LHCN-M2 (cell line): ENCODE data around the gene FAM83F. TPM values are rescaled to one million over a fixed set of nuclear protein-coding genes. Genes with fewer than 3 reads are reported as not detected.
"Not testable (repeated sequence)": the region's sequence is repeated elsewhere in the genome, so short reads cannot be mapped to it uniquely, and the experiment has no call there.

Experiments used
- DNase-seq: peaks from one replicate; pipeline ENCODE4 v3.0.0-alpha.2; 2012; ENCODE audit warnings: low read depth
- total RNA-seq: library from RNA; depleted of rRNA; stranded (reverse); fragments of >200 nt; gene quantifications from 2 replicates; pipeline ENCODE4 v1.2.3, GENCODE V29; 2014

The FAM83F gene
- total RNA-seq, 1 experiment from 2014 or later, result not detected

DNA sequence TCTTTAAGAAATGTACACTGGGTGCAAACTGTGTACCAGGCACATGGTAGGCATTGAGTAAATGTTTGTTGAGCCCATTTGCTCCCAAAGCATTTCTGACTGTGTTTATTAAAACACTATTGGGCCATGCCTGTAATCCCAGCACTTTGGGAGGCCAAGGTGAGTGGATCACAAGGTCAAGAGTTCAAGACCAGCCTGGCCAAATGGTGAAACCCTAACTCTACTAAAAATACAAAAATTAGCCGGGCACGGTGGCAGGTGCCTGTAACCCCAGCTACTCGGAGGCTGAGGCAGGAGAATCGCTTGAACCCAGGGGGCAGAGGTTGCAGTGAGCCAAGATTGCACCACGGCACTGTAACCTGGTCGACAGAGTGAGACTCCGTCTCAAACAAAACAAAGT is 1.9 kb upstream of the FAM83F start:
- not testable (repeated sequence) for DNase-seq

GRCh38 chr22:39994041-39994565 is 651 bp upstream of the FAM83F start:
- no peak for DNase-seq

DNA sequence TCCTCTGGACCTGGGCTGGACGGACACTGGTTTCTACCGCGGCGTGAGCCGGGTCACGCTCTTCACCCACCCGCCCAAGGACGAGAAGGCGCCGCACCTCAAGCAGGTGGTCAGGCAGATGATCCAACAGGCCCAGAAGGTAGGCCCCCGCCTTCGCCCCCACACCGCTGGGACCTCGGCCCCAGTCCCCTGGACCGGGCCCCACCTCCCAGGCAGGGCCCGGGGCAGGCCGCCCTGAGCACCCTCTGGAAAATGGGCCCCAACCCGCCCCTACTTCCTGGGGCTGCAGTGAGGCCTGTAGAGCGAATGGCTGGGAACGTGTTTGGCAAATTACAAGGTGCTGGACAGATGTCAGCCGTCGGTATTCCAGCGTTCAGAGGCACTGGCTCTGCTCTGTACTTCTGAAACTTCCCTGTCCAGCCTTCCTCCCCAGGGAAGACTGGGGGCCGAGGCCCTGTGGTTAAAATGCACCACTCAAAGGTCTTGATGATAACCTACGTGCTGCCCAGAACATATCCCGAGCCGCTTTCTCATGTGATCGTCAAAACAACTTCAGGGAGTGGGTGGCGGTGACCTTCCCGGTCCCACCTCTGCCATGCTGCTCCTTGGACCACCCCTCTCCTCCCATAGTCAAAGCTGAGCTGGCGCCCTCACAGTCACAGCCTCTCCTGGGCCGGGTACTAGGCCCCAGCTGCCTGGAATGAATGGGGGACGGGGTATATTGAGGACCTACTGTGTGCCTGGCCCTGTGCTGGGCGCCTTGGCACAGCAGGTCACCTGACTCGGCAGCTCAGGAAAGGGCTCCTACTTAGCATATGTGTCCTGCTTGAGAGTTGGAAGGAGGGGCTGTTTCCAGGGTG is 869 bp downstream of the FAM83F start:
- DNase-seq, result no peak

DNA sequence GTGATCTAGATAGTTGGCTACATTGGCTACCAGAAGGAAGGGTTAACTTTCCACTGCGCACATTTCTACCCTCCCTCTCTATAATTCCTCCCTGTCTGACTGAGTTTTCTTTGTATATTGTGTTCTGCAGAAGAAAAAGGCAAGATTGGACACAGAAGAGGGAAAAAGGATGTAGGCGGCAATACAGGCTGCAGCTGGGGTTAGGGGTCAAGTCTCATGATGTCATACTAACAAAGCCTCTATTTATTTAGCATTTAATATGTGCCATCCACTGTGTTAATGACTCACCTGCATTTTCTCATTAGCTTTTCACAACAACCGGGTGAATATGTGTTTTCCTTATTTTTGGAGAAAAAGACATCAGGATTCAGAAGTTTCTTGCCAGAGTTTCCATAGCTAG is 2.0 kb downstream of the FAM83F start:
- DNase-seq, result no peak

- DNase-seq, result no peak
Observed at GRCh38 chr22:39997421-39997820, 2.7 kb downstream of the FAM83F start.

DNA sequence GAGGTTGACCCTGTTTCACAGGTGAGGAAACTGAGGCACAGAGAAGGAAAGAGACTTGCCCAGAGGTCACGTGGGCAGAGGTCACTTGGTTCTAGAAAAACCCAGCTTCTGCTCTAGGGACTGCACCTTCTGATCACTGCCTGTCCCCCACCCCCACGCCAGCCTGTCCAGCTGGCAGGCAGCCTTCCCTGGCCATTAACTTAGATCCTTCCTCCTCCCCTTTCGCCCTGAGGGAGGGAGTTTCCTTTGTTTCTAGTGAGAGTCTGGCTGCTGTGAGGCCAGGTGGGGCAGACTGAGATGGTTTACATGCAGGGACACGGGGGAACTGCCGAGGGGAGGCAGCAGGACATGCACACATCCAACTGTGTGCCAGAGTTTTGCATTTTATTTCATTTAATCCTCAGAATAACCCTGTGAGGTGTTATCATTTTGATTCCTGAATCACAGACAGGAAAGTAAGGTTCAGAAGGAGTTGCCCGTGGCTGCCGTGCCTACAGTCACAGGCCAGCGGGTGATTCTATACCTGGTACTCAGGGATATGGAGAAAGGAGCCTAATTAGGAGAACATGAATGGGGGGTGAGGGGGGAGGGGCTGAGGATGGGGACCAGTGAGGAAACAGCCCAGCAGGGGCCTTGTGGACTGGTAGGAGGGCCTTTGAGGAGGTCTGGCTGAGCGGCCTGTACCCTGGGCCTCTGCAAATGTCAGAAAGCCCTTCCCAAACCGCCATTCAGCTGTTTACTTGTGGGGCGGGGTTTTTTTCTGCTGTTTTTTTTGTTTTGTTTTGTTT is 3.4 kb downstream of the FAM83F start:
- no peak for DNase-seq

GRCh38 chr22:39999144-39999757 is 4.5 kb downstream of the FAM83F start:
- no peak for DNase-seq

DNA sequence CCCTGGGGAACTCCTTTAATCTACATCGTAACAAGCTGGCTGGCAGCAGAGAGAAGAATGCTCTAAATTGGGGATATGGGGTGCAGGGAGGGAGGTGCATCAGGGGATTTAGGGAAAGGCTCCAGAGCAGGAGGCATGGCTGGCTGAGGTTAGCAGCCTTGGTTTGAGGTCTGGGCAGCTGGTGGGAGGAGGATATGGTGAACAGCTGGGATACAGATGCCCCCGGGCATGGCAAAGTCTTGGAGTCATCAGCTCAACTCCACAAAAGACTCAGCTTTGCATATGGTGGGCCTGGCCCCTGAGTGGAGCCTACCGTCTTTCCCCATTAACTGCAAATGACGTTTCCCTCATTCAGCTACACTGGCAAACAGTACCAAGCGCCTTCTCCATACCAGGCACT is 5.4 kb downstream of the FAM83F start:
- no peak for DNase-seq

DNA sequence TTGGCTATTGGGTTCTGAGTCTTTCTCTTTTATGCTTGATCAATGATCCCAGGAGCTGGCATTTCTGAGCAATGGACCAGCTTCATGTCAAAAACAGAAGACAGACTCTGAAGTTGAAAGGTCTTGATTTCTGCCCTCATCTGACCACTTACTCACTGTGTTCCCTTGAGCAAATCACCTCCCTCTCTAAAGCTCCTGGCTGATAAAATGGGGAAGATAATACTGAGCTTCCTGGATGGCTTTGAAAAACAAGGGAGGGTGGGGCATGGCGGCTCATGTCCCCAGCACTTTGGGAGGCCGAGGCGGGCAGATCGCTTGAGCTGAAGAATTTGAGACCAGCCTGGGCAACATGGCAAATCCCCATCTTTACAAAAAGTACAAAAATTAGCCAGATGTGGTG is 6.4 kb downstream of the FAM83F start:
- no peak for DNase-seq

- DNase-seq, result no peak
Observed at GRCh38 chr22:40001800-40002577, 7.2 kb downstream of the FAM83F start.

DNA sequence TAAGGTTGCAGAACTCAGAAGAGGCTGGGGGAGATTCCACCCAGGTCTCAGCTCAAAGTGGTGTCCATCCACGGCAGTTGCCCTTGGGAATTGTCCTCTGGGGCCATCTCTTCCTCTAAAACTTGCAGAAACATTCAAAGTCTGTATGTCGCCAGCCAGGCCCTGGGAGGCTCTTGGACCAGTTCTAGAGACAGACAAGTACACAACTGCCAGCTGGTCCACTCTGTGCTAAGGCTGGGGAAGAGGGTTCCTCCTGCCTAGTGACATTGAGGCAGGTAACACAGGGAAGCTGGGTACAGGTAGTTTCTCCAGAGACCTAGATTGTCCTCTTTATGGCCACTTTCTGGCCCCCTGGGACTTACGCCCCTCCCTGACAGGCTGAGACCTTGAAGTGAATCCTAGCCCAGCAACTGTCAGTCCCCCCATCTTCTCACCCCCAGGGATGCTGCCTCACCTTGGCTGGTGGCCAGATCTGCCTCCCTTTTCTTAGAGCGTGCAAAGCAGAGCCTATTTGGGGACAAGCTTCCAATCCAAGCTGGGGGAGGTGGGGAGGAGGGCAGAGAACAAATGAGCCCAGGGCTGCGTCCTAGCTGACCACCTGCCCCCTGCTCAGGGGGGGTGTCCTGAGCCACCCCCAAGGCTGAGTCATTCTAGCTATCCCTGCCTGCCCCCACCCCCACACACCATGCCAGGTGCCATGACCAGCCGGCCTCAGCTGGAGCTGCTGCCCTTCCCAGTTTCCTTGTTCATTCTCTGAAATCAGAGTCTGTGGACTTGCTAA is 8.4 kb downstream of the FAM83F start:
- no peak for DNase-seq

- no peak for DNase-seq
Observed at GRCh38 chr22:40004836-40005235, 10.1 kb downstream of the FAM83F start.

- DNase-seq, result no peak
Observed at GRCh38 chr22:40006641-40007040, 11.9 kb downstream of the FAM83F start.

DNA sequence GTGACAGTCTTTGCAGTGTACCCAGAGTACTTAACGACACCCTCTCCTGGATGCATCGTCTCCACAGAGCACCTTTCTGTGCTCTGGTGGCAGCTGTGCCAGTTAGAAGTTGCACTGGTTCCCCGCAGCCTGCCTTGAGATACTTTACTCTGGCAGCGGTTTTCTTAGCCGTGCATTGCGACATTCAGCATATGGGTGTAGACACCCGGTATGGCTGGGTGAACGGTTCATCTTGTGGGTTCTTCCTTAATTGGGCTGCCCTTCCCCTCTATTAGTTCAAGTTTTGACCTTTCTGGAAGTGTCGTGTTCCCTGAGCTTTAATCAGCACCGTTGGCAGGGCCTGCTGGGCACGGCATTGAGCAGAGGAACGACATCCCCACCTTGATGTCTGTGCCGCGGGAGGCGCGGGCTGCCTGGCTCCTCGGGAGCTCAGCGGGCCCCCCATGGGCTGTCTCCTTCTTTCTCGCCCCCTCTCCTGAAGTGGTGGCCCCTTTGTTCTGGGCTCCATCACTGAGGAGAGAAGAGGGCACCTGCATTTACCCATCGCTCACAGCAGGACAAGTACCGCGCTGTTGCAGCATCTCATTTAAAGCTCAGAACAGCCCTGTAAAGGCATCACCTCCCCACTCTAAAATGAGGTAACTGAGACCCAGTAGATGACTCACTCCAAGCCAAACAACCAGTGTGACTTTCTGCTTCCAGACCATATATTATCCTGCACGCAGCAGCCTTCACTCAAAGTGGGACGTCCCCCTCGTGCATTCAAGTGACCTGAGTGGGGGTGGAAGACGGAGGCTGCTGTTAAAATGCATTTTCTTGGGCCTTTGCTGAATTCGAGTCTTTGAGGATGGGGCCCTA is 13.3 kb downstream of the FAM83F start:
- DNase-seq, result no peak

- no peak for DNase-seq
Observed at GRCh38 chr22:40008726-40009291, 14.1 kb downstream of the FAM83F start.

- no peak for DNase-seq
Observed at GRCh38 chr22:40009292-40009774, 14.6 kb downstream of the FAM83F start.

GRCh38 chr22:40009951-40010671 is 15.4 kb downstream of the FAM83F start:
- DNase-seq, result no peak

GRCh38 chr22:40010746-40011145 is 16.0 kb downstream of the FAM83F start:
- no peak for DNase-seq
